ENCODE measurements around the gene GPR6. TPM values are rescaled to one million over a fixed set of nuclear protein-coding genes. Genes with fewer than 3 reads are reported as not detected.

The GPR6 gene
- total RNA-seq, 2 experiments from 2014 or later = not detected

GRCh38 chr6:109966299-109966698 lies 11.8 kb upstream of the GPR6 start:
- Mint-ChIP-seq H3K4me3 (no peak overlapping the region), H3K4me1 (no peaks in the 10 kb centered on the region), H3K27ac (no peak overlapping the region), H3K27me3 (peaks cover 3% of the 10 kb centered on the region), H3K9me3 (peaks cover 4% of the 10 kb centered on the region), H3K36me3 (ENCODE audit: low read depth) (no peaks in the 10 kb centered on the region)
- DNase-seq = no peak
- ChIA-PET CTCF (no interaction called here), POLR2A (no interaction called here)

- no peaks in the 10 kb centered on the region for H3K4me1 Mint-ChIP-seq
- no peak for DNase-seq
- H3K27me3 Mint-ChIP-seq = peaks cover 37% of the 10 kb centered on the region
- POLR2A ChIA-PET = no interaction called here
- H3K36me3 Mint-ChIP-seq (ENCODE audit: low read depth) = no peaks in the 10 kb centered on the region
- no peak overlapping the region for H3K27ac Mint-ChIP-seq
- no peak overlapping the region for H3K4me3 Mint-ChIP-seq
- H3K9me3 Mint-ChIP-seq = no peaks in the 10 kb centered on the region
- CTCF ChIA-PET = no interaction called here
These were observed 329 bp upstream of the GPR6 start for GRCh38 chr6:109977791-109978173.

- Mint-ChIP-seq H3K27me3 (peaks cover 35% of the 10 kb centered on the region), H3K9me3 (no peaks in the 10 kb centered on the region), H3K4me3 (no peak overlapping the region), H3K4me1 (no peaks in the 10 kb centered on the region), H3K36me3 (ENCODE audit: low read depth) (no peaks in the 10 kb centered on the region), H3K27ac (no peak overlapping the region)
- ChIA-PET POLR2A (no interaction called here), CTCF (interaction anchor here (0.7 kb wide), 1 partner anchor 38 kb away, joined by 3 read pairs; no protein-coding TSS in a partner anchor)
- DNase-seq = no peak
These were observed 1.2 kb downstream of the GPR6 start for GRCh38 chr6:109979033-109979921.

- Mint-ChIP-seq H3K36me3 (ENCODE audit: low read depth) (no peaks in the 10 kb centered on the region), H3K4me1 (no peaks in the 10 kb centered on the region), H3K27ac (no peak overlapping the region), H3K4me3 (no peak overlapping the region), H3K27me3 (peaks cover 16% of the 10 kb centered on the region), H3K9me3 (no peaks in the 10 kb centered on the region)
- DNase-seq = no peak
- ChIA-PET POLR2A (no interaction called here), CTCF (interaction anchor here (1.4 kb wide), 1 partner anchor 12 kb away, joined by 3 read pairs; no protein-coding TSS in a partner anchor)
These were observed 6.3 kb downstream of the GPR6 start for GRCh38 chr6:109984410-109984809.

GRCh38 chr6:109987196-109987595 lies 9.1 kb downstream of the GPR6 start:
- H3K27ac Mint-ChIP-seq = no peak overlapping the region
- H3K36me3 Mint-ChIP-seq (ENCODE audit: low read depth) = no peaks in the 10 kb centered on the region
- ChIA-PET CTCF (interaction anchor here (0.9 kb wide), 1 partner anchor 438 kb away, joined by 3 read pairs; no protein-coding TSS in a partner anchor), POLR2A (no interaction called here)
- H3K27me3 Mint-ChIP-seq = peaks cover 8% of the 10 kb centered on the region
- DNase-seq = no peak
- no peaks in the 10 kb centered on the region for H3K9me3 Mint-ChIP-seq
- no peak overlapping the region for H3K4me3 Mint-ChIP-seq
- no peaks in the 10 kb centered on the region for H3K4me1 Mint-ChIP-seq

- H3K27ac Mint-ChIP-seq = no peak overlapping the region
These were observed 13.3 kb downstream of the GPR6 start for GRCh38 chr6:109991201-109992101.

GRCh38 chr6:109998159-109998785 lies 20.2 kb downstream of the GPR6 start:
- ChIA-PET CTCF (no interaction called here), POLR2A (no interaction called here)
- H3K36me3 Mint-ChIP-seq (ENCODE audit: low read depth) = no peaks in the 10 kb centered on the region
- peaks cover 24% of the 10 kb centered on the region for H3K27me3 Mint-ChIP-seq
- no peak overlapping the region for H3K27ac Mint-ChIP-seq
- DNase-seq = no peak
- H3K4me1 Mint-ChIP-seq = no peaks in the 10 kb centered on the region
- H3K9me3 Mint-ChIP-seq = no peaks in the 10 kb centered on the region
- no peak overlapping the region for H3K4me3 Mint-ChIP-seq

More at GRCh38 chr6:109991201-109992101, 13.3 kb downstream of the GPR6 start:
- H3K9me3 Mint-ChIP-seq = no peaks in the 10 kb centered on the region
- DNase-seq = no peak
- H3K4me1 Mint-ChIP-seq = no peaks in the 10 kb centered on the region
- POLR2A ChIA-PET = no interaction called here
- no peak overlapping the region for H3K4me3 Mint-ChIP-seq
- H3K27me3 Mint-ChIP-seq = peaks cover 8% of the 10 kb centered on the region
- H3K36me3 Mint-ChIP-seq (ENCODE audit: low read depth) = no peaks in the 10 kb centered on the region
- CTCF ChIA-PET = no interaction called here

- Mint-ChIP-seq H3K27me3 (peaks cover 26% of the 10 kb centered on the region), H3K4me1 (no peaks in the 10 kb centered on the region), H3K36me3 (ENCODE audit: low read depth) (no peaks in the 10 kb centered on the region), H3K27ac (no peak overlapping the region), H3K9me3 (no peaks in the 10 kb centered on the region), H3K4me3 (no peak overlapping the region)
- no peak for DNase-seq
- POLR2A ChIA-PET = no interaction called here
- CTCF ChIA-PET = no interaction called here
These were observed 21.6 kb downstream of the GPR6 start for GRCh38 chr6:109999740-110000139.

GRCh38 chr6:110002676-110003075 lies 24.6 kb downstream of the GPR6 start:
- Mint-ChIP-seq H3K36me3 (ENCODE audit: low read depth) (no peaks in the 10 kb centered on the region), H3K9me3 (no peaks in the 10 kb centered on the region), H3K27ac (no peak overlapping the region), H3K4me1 (no peaks in the 10 kb centered on the region), H3K27me3 (peaks cover 25% of the 10 kb centered on the region), H3K4me3 (no peak overlapping the region)
- ChIA-PET POLR2A (no interaction called here), CTCF (no interaction called here)
- DNase-seq = no peak

GRCh38 chr6:110013386-110013785 lies 35.3 kb downstream of the GPR6 start:
- Mint-ChIP-seq H3K9me3 (no peaks in the 10 kb centered on the region), H3K27ac (no peak overlapping the region), H3K36me3 (ENCODE audit: low read depth) (no peaks in the 10 kb centered on the region), H3K4me3 (no peak overlapping the region), H3K27me3 (peaks cover 4% of the 10 kb centered on the region), H3K4me1 (no peaks in the 10 kb centered on the region)
- no peak for DNase-seq
- ChIA-PET CTCF (no interaction called here), POLR2A (no interaction called here)

- Mint-ChIP-seq H3K27ac (no peak overlapping the region), H3K27me3 (peaks cover 4% of the 10 kb centered on the region), H3K4me1 (peaks cover 2% of the 10 kb centered on the region), H3K4me3 (no peak overlapping the region), H3K9me3 (no peaks in the 10 kb centered on the region), H3K36me3 (ENCODE audit: low read depth) (no peaks in the 10 kb centered on the region)
- ChIA-PET POLR2A (no interaction called here), CTCF (no interaction called here)
- DNase-seq = no peak
These were observed 37.1 kb downstream of the GPR6 start for GRCh38 chr6:110015206-110015605.

GRCh38 chr6:110017306-110017705 lies 39.2 kb downstream of the GPR6 start:
- H3K36me3 Mint-ChIP-seq (ENCODE audit: low read depth) = no peaks in the 10 kb centered on the region
- ChIA-PET POLR2A (no interaction called here), CTCF (interaction anchor here (1.1 to 1.7 kb wide), 3 partner anchors 13 to 37 kb away, joined by 3 to 5 read pairs (median 3); no protein-coding TSS in a partner anchor)
- no peak overlapping the region for H3K4me3 Mint-ChIP-seq
- no peaks in the 10 kb centered on the region for H3K9me3 Mint-ChIP-seq
- peaks cover 11% of the 10 kb centered on the region for H3K4me1 Mint-ChIP-seq
- peaks cover 4% of the 10 kb centered on the region for H3K27me3 Mint-ChIP-seq
- no peak overlapping the region for H3K27ac Mint-ChIP-seq
- DNase-seq = no peak

- H3K4me3 Mint-ChIP-seq = no peak overlapping the region
- ChIA-PET POLR2A (no interaction called here), CTCF (interaction anchor here (1.1 to 1.7 kb wide), 3 partner anchors 12 to 38 kb away, joined by 3 to 5 read pairs (median 3); no protein-coding TSS in a partner anchor)
- H3K4me1 Mint-ChIP-seq = peaks cover 11% of the 10 kb centered on the region
- no peak for DNase-seq
- H3K9me3 Mint-ChIP-seq = no peaks in the 10 kb centered on the region
- no peak overlapping the region for H3K27ac Mint-ChIP-seq
- H3K36me3 Mint-ChIP-seq (ENCODE audit: low read depth) = no peaks in the 10 kb centered on the region
- H3K27me3 Mint-ChIP-seq = peaks cover 4% of the 10 kb centered on the region
These were observed 39.8 kb downstream of the GPR6 start for GRCh38 chr6:110017946-110018345.
